Midbrain (tissue), 1 donor: ENCODE data around the gene ATP6V0A1.
"Not testable (repeated sequence)": the region's sequence is repeated elsewhere in the genome, so short reads cannot be mapped to it uniquely, and the experiment has no call there.

Experiments used
- DNase-seq: peaks from one replicate; lab custom pipeline; 2025; lab: John Stamatoyannopoulos, UW

ATP6V0A1 gene

GRCh38 chr17:42436391-42436790 is 22.3 kb upstream of the ATP6V0A1 start:
- no peak for DNase-seq

GRCh38 chr17:42438600-42439567 is 19.8 kb upstream of the ATP6V0A1 start:
- no peak for DNase-seq

GRCh38 chr17:42441371-42442195 is 17.1 kb upstream of the ATP6V0A1 start:
- DNase-seq: no peak

DNA sequence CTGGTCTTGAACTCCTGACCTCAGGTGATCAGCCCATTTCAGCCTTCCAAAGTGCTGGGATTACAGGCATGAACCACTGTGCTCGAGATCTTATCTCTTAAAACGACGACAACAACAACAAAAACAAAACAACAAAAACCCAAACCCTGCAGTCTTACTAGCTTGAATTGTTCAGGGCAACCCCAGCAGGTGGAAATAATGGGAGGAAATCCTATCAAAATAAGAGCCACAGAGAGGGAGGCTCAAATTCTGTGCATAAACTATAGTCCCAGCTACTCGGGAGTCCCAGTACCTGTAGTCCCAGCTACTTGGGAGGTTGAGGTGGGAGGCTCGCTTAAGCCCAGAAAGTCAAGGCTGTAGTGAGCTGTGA is 16.5 kb upstream of the ATP6V0A1 start:
- DNase-seq: no peak

- DNase-seq: not testable (repeated sequence)
These were observed 9.5 kb upstream of the ATP6V0A1 start for GRCh38 chr17:42449176-42449575.

DNA sequence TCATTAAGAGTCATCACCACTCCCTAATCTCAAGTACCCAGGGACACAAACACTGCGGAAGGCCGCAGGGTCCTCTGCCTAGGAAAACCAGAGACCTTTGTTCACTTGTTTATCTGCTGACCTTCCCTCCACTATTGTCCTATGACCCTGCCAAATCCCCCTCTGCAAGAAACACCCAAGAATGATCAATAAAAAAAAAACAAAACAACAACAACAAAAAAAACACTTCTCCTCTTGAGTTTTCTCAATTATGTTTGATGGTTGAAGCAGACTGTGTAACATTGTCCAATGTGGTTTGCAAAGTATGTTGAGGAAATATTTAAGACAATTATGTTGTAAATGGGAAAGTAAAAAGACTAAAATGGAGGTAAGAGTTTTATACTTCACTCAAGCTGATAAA is 8.8 kb upstream of the ATP6V0A1 start:
- DNase-seq: not testable (repeated sequence)

- not testable (repeated sequence) for DNase-seq
These were observed 7.4 kb upstream of the ATP6V0A1 start for GRCh38 chr17:42451270-42451669.

DNA sequence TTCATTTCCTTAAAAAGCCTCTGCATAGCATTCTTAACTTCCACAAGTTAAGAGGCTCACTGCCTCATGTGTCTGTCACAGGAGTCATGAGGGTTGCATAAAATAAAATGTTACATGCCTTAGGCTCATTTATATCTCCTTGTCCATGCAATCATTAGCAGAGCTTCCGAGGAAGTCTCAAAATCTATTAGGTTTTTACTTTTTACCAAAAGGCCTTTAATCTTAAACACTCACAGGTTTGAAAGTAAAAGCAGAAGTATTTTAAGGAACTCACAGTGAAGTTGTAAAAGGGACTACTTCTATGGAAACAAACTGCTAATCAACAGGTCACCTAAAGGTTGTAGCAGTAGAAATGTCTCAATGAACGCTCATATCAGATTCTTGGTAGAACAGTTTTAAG is 5.2 kb upstream of the ATP6V0A1 start:
- DNase-seq: no peak

DNA sequence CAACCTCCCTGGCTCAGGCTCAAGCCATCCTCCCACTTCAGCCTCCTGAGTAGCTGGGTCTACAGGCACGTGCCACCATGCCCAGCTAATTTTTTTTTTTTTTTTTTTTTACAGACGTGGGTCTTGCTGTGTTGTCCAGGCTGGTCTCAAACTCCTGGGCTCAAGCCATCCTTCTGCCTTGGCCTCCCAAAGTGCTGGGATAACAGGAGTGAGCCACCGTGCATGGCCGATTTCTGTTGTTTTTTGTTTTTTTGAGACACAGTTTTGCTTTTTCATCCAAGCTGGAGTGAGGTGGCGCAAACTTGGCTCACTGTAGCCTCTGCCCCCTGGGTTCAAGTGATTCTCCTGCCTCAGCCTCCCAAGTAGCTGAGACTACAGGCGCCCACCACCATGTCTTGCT is 3.7 kb upstream of the ATP6V0A1 start:
- DNase-seq: not testable (repeated sequence)

DNA sequence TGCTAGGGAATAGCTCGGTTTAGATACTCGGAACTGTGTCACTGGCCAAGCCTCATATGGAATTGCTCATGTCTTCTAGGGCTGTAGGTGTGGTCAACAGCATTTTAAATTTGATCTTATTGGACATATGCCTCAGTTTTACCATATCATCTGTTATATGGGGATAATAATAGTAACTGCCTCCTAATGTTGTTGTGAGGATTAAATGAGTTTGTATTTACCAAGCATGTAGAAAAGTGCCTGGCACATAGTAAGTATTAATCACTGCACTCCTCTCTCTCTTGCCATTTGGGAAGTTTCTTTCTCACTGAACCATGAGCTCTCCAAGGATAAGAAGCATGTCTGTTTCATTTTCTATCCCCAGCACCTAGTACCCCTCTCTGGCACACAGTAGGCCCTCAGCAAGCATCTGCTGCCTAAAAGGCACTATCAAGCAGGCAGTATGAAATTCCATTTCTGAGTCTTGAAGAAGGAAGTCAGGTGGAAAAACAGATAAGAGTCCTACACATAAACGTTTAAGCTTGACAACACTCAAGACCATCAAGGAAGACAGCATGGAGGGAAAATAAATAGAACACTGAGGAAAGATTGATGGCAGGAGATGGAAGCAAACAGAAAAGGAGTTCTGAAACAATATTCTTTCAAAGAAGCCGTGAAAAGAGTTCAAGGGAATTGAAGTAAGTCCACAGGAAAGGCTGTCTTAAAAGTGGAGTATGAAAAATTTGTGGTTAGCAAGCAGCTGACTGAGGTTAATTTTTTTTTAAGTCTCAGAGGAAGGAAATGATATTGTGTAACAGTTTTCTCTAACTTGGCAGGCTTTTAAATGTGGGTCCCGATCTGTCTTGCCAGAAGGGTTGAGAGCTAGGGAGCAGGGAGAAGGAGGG is 2.2 kb upstream of the ATP6V0A1 start:
- no peak for DNase-seq

DNA sequence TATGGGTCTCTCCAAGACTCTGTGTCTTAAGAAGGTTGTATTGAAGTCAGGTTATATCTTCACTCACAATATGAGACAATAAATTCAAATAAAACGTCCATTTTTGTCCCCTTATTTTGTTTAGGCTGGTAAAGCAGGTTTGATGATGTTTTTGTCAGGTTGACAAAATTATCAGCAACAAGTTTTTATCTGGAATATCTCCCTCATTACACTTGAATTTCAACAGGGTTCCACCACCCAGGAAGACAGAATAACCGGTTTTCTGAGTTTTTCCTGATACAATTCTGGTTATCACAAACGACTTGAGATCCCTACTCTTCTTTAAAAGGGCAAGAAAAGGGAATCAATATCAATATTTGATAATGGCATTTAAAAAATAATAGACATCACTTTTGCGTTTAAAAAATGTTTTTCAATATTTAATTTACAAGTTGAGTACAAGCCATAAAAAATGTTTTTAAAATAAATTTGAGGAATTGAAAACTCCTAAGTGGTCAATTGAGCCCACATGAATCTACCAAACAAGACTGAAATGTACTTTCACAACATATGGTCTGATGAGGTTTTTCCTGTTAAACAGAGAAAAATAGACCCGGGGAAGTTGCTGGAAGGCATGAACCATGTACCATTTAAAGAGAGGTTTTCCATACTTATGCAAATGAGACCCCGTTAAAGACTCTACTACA is 1.4 kb upstream of the ATP6V0A1 start:
- DNase-seq: no peak

DNA sequence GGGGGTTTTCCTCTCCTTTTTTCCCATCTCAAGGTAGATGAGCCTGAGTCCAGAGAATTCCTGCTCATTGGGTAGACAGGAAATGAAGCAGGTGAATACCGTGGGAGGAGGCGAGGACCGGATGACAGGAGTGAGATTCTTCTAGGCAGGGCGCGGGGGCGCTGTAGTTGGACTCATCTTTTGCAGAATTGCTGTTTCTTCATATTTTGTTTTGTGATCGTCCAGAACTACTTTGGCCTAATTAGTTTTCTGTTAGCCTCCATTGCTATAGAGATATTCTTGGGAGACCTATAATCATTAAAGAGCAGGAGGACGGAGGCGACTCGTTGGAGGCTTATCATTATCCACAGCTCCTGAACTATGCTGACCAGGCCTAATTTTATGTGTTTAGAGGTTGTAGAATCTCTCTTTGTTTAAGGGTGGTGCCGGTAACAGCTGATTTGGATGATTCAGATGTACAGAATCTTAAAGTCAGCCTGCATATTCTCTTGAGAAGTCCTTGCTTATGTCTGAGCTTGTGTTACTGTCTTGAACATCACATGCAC is 650 bp downstream of the ATP6V0A1 start:
- peak; percentile 65 for DNase-seq

- DNase-seq: peak; percentile 59
These were observed 1.2 kb downstream of the ATP6V0A1 start for GRCh38 chr17:42459801-42460281.

- DNase-seq: peak; percentile 36
These were observed 1.7 kb downstream of the ATP6V0A1 start for GRCh38 chr17:42460371-42460770.

GRCh38 chr17:42463976-42464400 is 5.3 kb downstream of the ATP6V0A1 start:
- DNase-seq: no peak

DNA sequence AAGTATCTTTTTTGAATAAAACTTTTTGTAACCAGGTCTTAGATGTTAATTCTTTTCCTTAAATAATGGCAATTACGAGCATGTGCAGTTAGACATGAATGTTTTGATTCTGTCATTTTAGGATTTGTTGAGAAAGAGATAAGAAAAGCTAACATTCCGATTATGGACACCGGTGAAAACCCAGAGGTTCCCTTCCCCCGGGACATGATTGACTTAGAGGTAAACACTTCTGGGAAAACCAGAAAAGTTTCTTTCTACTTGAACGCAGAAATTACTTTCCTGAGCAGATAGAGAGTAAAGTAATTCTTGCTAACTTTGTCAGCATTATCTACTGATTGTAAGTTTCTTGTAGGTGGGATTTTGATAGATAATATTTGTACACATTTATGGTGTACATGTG is 9.2 kb downstream of the ATP6V0A1 start:
- DNase-seq: no peak

DNA sequence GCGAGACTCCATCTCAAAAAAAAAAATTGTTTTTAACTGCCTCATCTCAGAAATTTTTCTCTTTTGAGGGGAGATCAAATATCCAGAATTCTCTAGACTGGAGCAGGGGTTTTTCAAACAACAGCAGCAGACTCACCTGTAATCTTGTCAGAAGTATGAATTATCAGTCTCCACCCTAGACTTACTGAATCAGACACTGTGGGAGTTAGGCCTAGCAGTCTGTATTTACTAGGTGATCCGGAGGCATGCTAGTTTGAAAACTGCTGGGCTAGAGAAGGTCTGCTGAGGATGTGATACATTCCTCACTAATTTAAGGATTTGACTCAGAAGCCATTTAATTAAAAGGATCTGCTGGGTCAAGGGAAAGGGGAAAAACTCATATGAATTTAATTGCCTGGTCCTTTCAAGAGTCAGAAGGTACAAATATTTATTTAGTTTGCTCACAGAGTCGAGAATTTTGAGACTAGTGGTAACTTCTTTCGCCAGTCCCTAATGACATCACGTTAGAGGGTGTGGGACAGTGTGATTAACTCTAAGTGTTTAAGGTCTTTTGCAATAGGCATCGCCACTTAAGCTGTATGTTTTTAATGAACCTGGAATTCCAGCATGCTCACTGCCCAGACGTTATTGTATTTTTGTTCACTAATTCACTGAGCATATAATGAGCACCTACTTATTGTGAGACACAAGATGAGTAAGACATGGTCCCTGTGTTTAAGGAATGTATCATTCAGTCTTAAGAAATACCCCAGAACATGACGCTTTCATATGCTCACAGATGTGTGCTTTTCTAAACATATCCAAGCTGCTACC is 14.2 kb downstream of the ATP6V0A1 start:
- DNase-seq: no peak

DNA sequence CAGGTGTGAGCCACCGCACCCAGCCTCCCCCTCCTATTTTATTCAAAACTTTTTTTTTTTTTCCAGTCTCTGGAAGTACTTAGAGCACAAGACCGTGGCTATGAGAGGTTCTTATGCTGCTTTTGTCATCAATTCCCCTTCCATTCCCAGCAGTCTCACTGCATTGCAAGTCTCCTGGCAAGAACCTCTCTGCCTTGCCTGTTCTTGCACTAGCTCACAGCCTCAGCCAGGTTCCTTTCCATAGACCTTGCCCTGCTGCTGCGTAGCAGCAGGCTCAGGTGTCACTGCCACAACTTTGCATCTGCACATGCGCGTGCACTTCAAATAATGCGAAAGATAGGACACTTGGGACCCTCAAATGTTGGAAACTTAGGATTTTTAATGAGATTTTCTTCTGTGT is 15.6 kb downstream of the ATP6V0A1 start:
- no peak for DNase-seq

- DNase-seq: no peak
These were observed 16.4 kb downstream of the ATP6V0A1 start for GRCh38 chr17:42475121-42475520.

DNA sequence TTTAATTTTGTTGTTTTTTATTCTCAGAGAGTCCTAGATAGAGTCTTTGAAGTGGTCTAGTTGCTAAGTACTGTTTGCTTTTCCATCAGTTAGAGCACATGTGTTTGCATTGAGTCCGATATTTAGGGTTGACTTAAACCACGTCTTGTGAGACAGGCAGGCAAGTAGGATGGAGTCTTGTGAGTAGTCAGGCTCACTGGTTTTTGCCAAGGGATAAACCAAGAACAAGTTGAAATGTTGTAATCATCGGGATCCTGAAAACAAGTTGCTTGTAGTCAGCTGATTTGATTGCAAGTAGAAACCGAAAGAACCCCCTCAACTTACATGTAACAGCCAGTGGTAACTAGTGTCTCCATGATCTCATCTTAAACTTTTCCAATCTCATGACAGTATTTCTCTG is 17.2 kb downstream of the ATP6V0A1 start:
- no peak for DNase-seq
